Suprapubic skin (tissue), 4 donors: ENCODE measurements around the gene GPX6. TPM values are rescaled to one million over a fixed set of nuclear protein-coding genes. Genes with fewer than 3 reads are reported as not detected.

Source experiments
- DNase-seq, 2 donors: peaks; one replicate each; pipeline ENCODE4 v3.0.0-alpha.2; 2019; ENCODE audit warnings: low spot score in 2 of 2
- H3K27ac ChIP-seq: fragments of 200-600 bp; sonication (generic); one replicate; pipeline ENCODE4 v1.5.1; 2019
- H3K27me3 ChIP-seq: fragments of 200-600 bp; sonication (generic); one replicate; pipeline ENCODE4 v1.5.1; 2019
- H3K36me3 ChIP-seq: fragments of 200-600 bp; sonication (generic); one replicate; pipeline ENCODE4 v1.5.1; 2019
- H3K4me1 ChIP-seq: fragments of 200-600 bp; sonication (generic); one replicate; pipeline ENCODE4 v1.5.1; 2019
- H3K4me3 ChIP-seq: fragments of 200-600 bp; sonication (generic); one replicate; pipeline ENCODE4 v1.5.1; 2019; ENCODE audit warnings: mild to moderate bottlenecking
- H3K9me3 ChIP-seq: fragments of 200-600 bp; sonication (generic); one replicate; pipeline ENCODE4 v1.5.1; 2019
- EP300 ChIP-seq: sonication (generic); formaldehyde crosslinking; IDR thresholded peaks from one replicate; pipeline ENCODE4 v1.6.1; 2017; ENCODE audit warnings: antibody characterized with exemption
- POLR2A ChIP-seq, 2 donors: fragments of 450-650 bp; IDR thresholded peaks; one replicate each; pipeline ENCODE4 v1.6.1; 2017; ENCODE audit warnings: antibody characterized with exemption in 2 of 2, mild to moderate bottlenecking in 2 of 2, moderate library complexity in 2 of 2
- POLR2AphosphoS5 ChIP-seq, 3 donors: sonication (generic); formaldehyde crosslinking; IDR thresholded peaks; one replicate each; pipeline ENCODE4 v1.6.1; 2017; ENCODE audit warnings: antibody characterized with exemption in 3 of 3
- WGBS: methylation state at CpG from one replicate; pipeline ENCODE4 v1.1.5; 2018; 5-methylcytosine and 5-hydroxymethylcytosine counted together
- total RNA-seq, 4 donors: library from RNA; depleted of rRNA; stranded (reverse); fragments of >200 nt; gene quantifications; one replicate each; pipeline ENCODE4 v1.1.0, GENCODE V29; 2016
- TF ChIP-seq, protein P1 (sequence below), 2 donors: fragments of 200-600 bp in 1 of 2; fragments of 450-650 bp in 1 of 2; sonication (generic) in 1 of 2; IDR thresholded peaks; one replicate each; pipeline ENCODE4 v1.5.1; 2016 to 2019; ENCODE audit warnings: antibody characterized with exemption in 2 of 2, mild to moderate bottlenecking in 1 of 2, moderate library complexity in 1 of 2

The GPX6 gene
- total RNA-seq, 4 donors from 2014 or later: not detected

- Histone ChIP-seq H3K9me3 (no peaks in the 10 kb centered on the region), H3K36me3 (no peaks in the 10 kb centered on the region), H3K4me1 (no peaks in the 10 kb centered on the region), H3K27ac (no peak overlapping the region), H3K4me3 (no peak overlapping the region), H3K27me3 (peaks cover 25% of the 10 kb centered on the region)
- TF ChIP-seq, protein P1, sequence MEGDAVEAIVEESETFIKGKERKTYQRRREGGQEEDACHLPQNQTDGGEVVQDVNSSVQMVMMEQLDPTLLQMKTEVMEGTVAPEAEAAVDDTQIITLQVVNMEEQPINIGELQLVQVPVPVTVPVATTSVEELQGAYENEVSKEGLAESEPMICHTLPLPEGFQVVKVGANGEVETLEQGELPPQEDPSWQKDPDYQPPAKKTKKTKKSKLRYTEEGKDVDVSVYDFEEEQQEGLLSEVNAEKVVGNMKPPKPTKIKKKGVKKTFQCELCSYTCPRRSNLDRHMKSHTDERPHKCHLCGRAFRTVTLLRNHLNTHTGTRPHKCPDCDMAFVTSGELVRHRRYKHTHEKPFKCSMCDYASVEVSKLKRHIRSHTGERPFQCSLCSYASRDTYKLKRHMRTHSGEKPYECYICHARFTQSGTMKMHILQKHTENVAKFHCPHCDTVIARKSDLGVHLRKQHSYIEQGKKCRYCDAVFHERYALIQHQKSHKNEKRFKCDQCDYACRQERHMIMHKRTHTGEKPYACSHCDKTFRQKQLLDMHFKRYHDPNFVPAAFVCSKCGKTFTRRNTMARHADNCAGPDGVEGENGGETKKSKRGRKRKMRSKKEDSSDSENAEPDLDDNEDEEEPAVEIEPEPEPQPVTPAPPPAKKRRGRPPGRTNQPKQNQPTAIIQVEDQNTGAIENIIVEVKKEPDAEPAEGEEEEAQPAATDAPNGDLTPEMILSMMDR (IDR thresholded peaks at IDR 0.05): no peak
- no peak for TF ChIP-seq POLR2AphosphoS5 (IDR thresholded peaks at IDR 0.05)
- no peak for TF ChIP-seq EP300
- TF ChIP-seq POLR2A (IDR thresholded peaks at IDR 0.05): no peak
- DNase-seq: no peak
- 3% methylated on average over 30 of the region's 30 CpGs for WGBS
Observed at GRCh38 chr6:28542440-28543296, 27.1 kb upstream of the GPX6 start.

GRCh38 chr6:28541996-28542395, 26.4 kb upstream of the GPX6 start:
- Histone ChIP-seq H3K27me3 (peaks cover 32% of the 10 kb centered on the region), H3K4me3 (no peak overlapping the region), H3K27ac (no peak overlapping the region), H3K9me3 (no peaks in the 10 kb centered on the region), H3K36me3 (no peaks in the 10 kb centered on the region), H3K4me1 (no peaks in the 10 kb centered on the region)
- WGBS: 57% methylated on average over 7 of the region's 7 CpGs
- no peak for TF ChIP-seq POLR2A (IDR thresholded peaks at IDR 0.05)
- no peak for TF ChIP-seq EP300
- TF ChIP-seq, protein P1 (IDR thresholded peaks at IDR 0.05): no peak
- no peak for TF ChIP-seq POLR2AphosphoS5 (IDR thresholded peaks at IDR 0.05)
- DNase-seq: no peak

DNA sequence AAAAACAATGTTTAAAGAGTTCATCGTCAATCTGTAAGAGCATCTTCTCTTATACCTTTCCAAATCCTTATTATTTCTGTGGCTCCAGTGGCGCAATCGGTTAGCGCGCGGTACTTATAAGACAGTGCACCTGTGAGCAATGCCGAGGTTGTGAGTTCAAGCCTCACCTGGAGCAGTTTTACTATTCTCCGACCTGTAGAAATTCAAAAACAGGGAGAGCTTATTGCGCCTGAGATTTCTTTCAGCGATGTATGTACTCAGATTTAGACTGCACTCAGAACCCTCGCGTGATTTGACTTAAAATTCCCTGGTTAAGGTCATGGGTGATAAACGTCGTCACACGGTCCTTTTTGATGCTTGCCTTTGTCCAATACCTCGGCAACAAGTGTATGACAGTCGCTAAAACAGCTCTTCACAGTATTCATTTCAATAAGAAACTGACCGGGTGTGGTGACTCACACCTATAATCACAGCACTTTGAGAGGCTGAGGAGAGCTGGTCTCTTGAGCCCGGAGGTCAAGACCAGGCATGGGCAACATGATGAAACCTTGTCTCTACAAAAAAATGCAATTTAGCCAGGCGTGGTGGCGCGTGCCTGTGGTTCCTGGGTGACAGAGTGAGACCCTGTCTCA, 22.0 kb upstream of the GPX6 start:
- 37% methylated on average over 22 of the region's 22 CpGs for WGBS
- H3K27me3 ChIP-seq: peaks cover 35% of the 10 kb centered on the region
- H3K4me3 ChIP-seq: no peak overlapping the region

DNA sequence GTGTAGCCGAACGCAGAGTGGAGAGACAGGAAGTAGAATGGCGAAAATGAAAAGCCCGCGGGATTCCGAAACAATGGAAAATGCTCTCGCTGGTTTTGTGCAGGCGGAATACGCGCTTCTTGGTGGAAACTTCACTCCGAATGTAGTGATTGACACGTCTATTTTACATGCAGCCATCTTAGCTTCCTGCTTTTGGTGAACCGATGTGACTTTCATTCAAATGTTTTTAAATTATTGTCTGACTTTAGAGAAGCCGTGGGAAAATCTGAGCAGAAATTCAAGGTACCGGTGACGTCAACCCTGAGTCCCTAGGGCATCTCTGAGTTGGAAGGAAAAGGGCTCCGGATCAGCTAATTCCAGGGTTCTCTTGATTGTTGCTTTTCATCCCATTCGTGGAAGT, 21.5 kb upstream of the GPX6 start:
- no peaks in the 10 kb centered on the region for H3K9me3 ChIP-seq
- H3K4me1 ChIP-seq: no peaks in the 10 kb centered on the region
- no peak overlapping the region for H3K4me3 ChIP-seq
- H3K36me3 ChIP-seq: no peaks in the 10 kb centered on the region
- no peak for DNase-seq
- no peak for TF ChIP-seq POLR2AphosphoS5 (IDR thresholded peaks at IDR 0.05)
- no peak for TF ChIP-seq EP300
- no peak for TF ChIP-seq POLR2A (IDR thresholded peaks at IDR 0.05)
- TF ChIP-seq, protein P1 (IDR thresholded peaks at IDR 0.05): no peak
- H3K27ac ChIP-seq: no peak overlapping the region
- H3K27me3 ChIP-seq: peaks cover 34% of the 10 kb centered on the region
- 17% methylated on average over 18 of the region's 18 CpGs for WGBS

More for the DNA sequence above, 22.0 kb upstream of the GPX6 start:
- Histone ChIP-seq H3K27ac (no peak overlapping the region), H3K36me3 (no peaks in the 10 kb centered on the region), H3K9me3 (no peaks in the 10 kb centered on the region), H3K4me1 (no peaks in the 10 kb centered on the region)
- no peak for DNase-seq
- TF ChIP-seq, protein P1 (IDR thresholded peaks at IDR 0.05): no peak
- TF ChIP-seq EP300 (no peak), POLR2AphosphoS5 (IDR thresholded peaks at IDR 0.05) (no peak)

DNA sequence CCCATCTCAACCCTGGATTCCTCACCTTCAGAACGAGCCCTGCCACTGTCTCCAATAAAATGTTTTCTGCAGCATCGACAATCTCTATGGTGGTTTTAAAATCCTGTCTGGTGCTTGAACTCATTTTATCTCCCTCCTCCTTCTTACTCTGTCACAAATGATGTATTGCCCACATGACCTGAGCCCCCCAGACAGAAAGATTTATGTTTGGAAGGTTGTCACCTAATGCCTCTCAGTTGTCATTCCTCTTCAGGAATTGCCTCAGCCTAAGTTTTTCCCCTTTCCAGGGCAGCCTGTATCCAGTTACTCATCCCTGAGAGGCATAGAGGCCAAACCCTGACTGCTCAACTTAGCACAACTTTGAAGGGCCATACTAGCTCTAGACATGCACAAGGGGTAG, 19.3 kb upstream of the GPX6 start:
- WGBS: 35% methylated on average over 2 of the region's 2 CpGs
- Histone ChIP-seq H3K4me3 (no peak overlapping the region), H3K4me1 (no peaks in the 10 kb centered on the region), H3K36me3 (no peaks in the 10 kb centered on the region), H3K27me3 (peaks cover 38% of the 10 kb centered on the region), H3K27ac (no peak overlapping the region), H3K9me3 (no peaks in the 10 kb centered on the region)
- TF ChIP-seq POLR2A (IDR thresholded peaks at IDR 0.05) (no peak), EP300 (no peak), POLR2AphosphoS5 (IDR thresholded peaks at IDR 0.05) (no peak)
- TF ChIP-seq, protein P1 (IDR thresholded peaks at IDR 0.05): no peak
- no peak for DNase-seq
